HCT116 (cell line): ENCODE results near the gene PPM1H. TPM values are rescaled to one million over a fixed set of nuclear protein-coding genes. Genes with fewer than 3 reads are reported as not detected.

Experiments used
- ATAC-seq: fragments of 200-7000 bp; cut with Tn5 transposase; 2 replicates; pipeline ENCODE4 v1.9.1; 2020; ENCODE audit warnings: mild to moderate bottlenecking, moderate library complexity
- BruUV-seq: library from RNA; stranded (reverse); fragments of 400-500 nt; replicated peaks from 2 replicates; lab custom pipeline; 2021; lab: Mats Ljungman, UMichigan
- CTCF ChIA-PET: fragments of 300-600 bp; sonication (Branson Sonifier 250); formaldehyde crosslinking; loops from one replicate; lab custom pipeline; 2021; ENCODE audit warnings: antibody characterized with exemption; lab: Charles Lee
- POLR2A ChIA-PET: fragments of 300-600, 350-600 bp; sonication (Branson Sonifier 250); formaldehyde crosslinking; loops from one replicate; lab custom pipeline; 2021; ENCODE audit warnings: antibody characterized with exemption; lab: Charles Lee
- RAD21 ChIA-PET, 2 experiments: fragments of 300-600 bp; sonication (Branson Sonifier 250); formaldehyde crosslinking; loops; one replicate each; lab custom pipeline; 2023; ENCODE audit warnings: low total read pairs in 2 of 2; ENCODE audit not compliant: uncharacterized antibody in 2 of 2, unreplicated experiment in 2 of 2, low non-redundant PET in 1 of 2; lab: Charles Lee
- DNase-seq: peaks from one replicate; pipeline ENCODE4 v3.0.0-alpha.2; 2010; ENCODE audit warnings: low read depth, low spot score
- H2AFZ ChIP-seq: fragments of 200-600 bp; shearing (Covaris generic), sonication (generic); 2 replicates; pipeline ENCODE4 v1.6.1; 2017; ENCODE audit warnings: low read depth, mixed run types, mixed read lengths, antibody characterized with exemption, low read length; ENCODE audit not compliant: poor library complexity, severe bottlenecking
- H3K27ac ChIP-seq: 2 replicates; pipeline ENCODE4 v1.5.1; 2012; ENCODE audit warnings: low read depth, low read length
- H3K27me3 ChIP-seq: fragments of 200-600 bp; sonication (generic); 2 replicates; pipeline ENCODE4 v1.6.1; 2016; ENCODE audit warnings: mixed run types, low read length, mixed read lengths; ENCODE audit not compliant: insufficient read depth
- H3K36me3 ChIP-seq, 2 experiments: fragments of 200-500 bp in 1 of 2; fragments of 200-600 bp in 1 of 2; sonication (Bioruptor generic) in 1 of 2; sonication (generic) in 1 of 2; 2 replicates each; pipeline versions ENCODE4 v1.5.1 to v1.6.1; 2014 to 2016; ENCODE audit warnings: low read length in 2 of 2, inconsistent platforms in 1 of 2, mixed read lengths in 1 of 2, mixed run types in 1 of 2; ENCODE audit not compliant: insufficient read depth in 2 of 2, control insufficient read depth in 1 of 2
- H3K4me1 ChIP-seq, 2 experiments: fragments of 200-600 bp in 1 of 2; sonication (generic) in 1 of 2; 2 replicates each; pipeline versions ENCODE4 v1.5.1 to v1.6.1; 2012 to 2017; ENCODE audit warnings: low read length in 2 of 2, inconsistent platforms in 1 of 2, mild to moderate bottlenecking in 1 of 2, mixed read lengths in 1 of 2, mixed run types in 1 of 2, moderate library complexity in 1 of 2; ENCODE audit not compliant: insufficient read depth in 2 of 2, control insufficient read depth in 1 of 2
- H3K4me2 ChIP-seq: fragments of 200-600 bp; sonication (generic); 2 replicates; pipeline ENCODE4 v1.6.1; 2017; ENCODE audit warnings: mixed run types, low read length, mixed read lengths
- H3K4me3 ChIP-seq, 2 experiments: fragments of 200-600 bp in 1 of 2; sonication (generic) in 1 of 2; replicated peaks in 1 of 2; 2 replicates each; pipeline ENCODE4 v1.5.1; 2011 to 2016; ENCODE audit warnings: low read length in 2 of 2, control low read depth in 1 of 2, low read depth in 1 of 2, mild to moderate bottlenecking in 1 of 2, mixed read lengths in 1 of 2, mixed run types in 1 of 2
- H3K79me2 ChIP-seq: fragments of 200-600 bp; sonication (generic); 2 replicates; pipeline ENCODE4 v1.6.1; 2017; ENCODE audit warnings: mild to moderate bottlenecking, mixed run types, low read length, moderate library complexity, mixed read lengths; ENCODE audit not compliant: insufficient read depth
- H3K9ac ChIP-seq: fragments of 200-600 bp; sonication (generic); 2 replicates; pipeline ENCODE4 v1.6.1; 2016; ENCODE audit warnings: low read length, mixed read lengths
- H3K9me2 ChIP-seq: fragments of 200-600 bp; sonication (generic), shearing (Covaris generic); 2 replicates; pipeline ENCODE4 v1.6.1; 2017; ENCODE audit warnings: mixed run types, mild to moderate bottlenecking, moderate library complexity; ENCODE audit not compliant: insufficient read depth
- H3K9me3 ChIP-seq, 2 experiments: fragments of 200-500 bp in 1 of 2; fragments of 200-600 bp in 1 of 2; sonication (Bioruptor generic) in 1 of 2; sonication (generic) in 1 of 2; 2 replicates each; pipeline ENCODE4 v1.6.1; 2014 to 2017; ENCODE audit warnings: low read length in 2 of 2, mixed read lengths in 2 of 2, inconsistent platforms in 1 of 2, low read depth in 1 of 2, mild to moderate bottlenecking in 1 of 2, mixed run types in 1 of 2, moderate library complexity in 1 of 2; ENCODE audit not compliant: control insufficient read depth in 1 of 2, insufficient read depth in 1 of 2
- H4K20me1 ChIP-seq: fragments of 200-600 bp; sonication (generic), shearing (Covaris generic); 2 replicates; pipeline ENCODE4 v1.6.1; 2017; ENCODE audit warnings: mixed run types, mild to moderate bottlenecking, moderate library complexity; ENCODE audit not compliant: insufficient read depth
- ATF3 ChIP-seq: IDR thresholded peaks from 2 replicates; pipeline ENCODE4 v1.6.1; 2012
- CBX3 ChIP-seq: IDR thresholded peaks from 2 replicates; pipeline ENCODE4 v1.6.1; 2012; ENCODE audit warnings: low read depth
- CEBPB ChIP-seq: IDR thresholded peaks from 2 replicates; pipeline ENCODE4 v1.6.1; 2012; ENCODE audit warnings: low read depth
- CTCF ChIP-seq, 3 experiments: fragments of 200-600 bp in 1 of 3; sonication (generic) in 1 of 3; IDR thresholded peaks in 2 of 3; conservative IDR thresholded peaks in 1 of 3; 2 replicates each; pipeline ENCODE4 v1.5.1; 2012 to 2017; ENCODE audit warnings: low read depth in 2 of 3, low read length in 2 of 3, antibody characterized with exemption in 1 of 3, borderline replicate concordance in 1 of 3, control low read depth in 1 of 3, mild to moderate bottlenecking in 1 of 3, mixed read lengths in 1 of 3, mixed run types in 1 of 3, moderate library complexity in 1 of 3; ENCODE audit not compliant: insufficient read depth in 1 of 3
- ELF1 ChIP-seq: IDR thresholded peaks from 2 replicates; pipeline ENCODE4 v1.6.1; 2012; ENCODE audit warnings: low read depth, borderline replicate concordance
- EZH2 ChIP-seq: fragments of 200-600 bp; sonication (generic); IDR thresholded peaks from 2 replicates; pipeline ENCODE4 v1.6.1; 2017; ENCODE audit warnings: antibody characterized with exemption, mixed run types
- FOSL1 ChIP-seq: IDR thresholded peaks from 2 replicates; pipeline ENCODE4 v1.6.1; 2012; ENCODE audit warnings: low read depth
- JUND ChIP-seq: IDR thresholded peaks from 2 replicates; pipeline ENCODE4 v1.6.1; 2012
- MAX ChIP-seq: IDR thresholded peaks from 2 replicates; pipeline ENCODE4 v1.6.1; 2012
- POLR2AphosphoS5 ChIP-seq: IDR thresholded peaks from 2 replicates; pipeline ENCODE4 v1.6.1; 2011; ENCODE audit warnings: mild to moderate bottlenecking, low read depth, low read length, moderate library complexity
- RAD21 ChIP-seq: IDR thresholded peaks from 2 replicates; pipeline ENCODE4 v1.6.1; 2012; ENCODE audit warnings: low read depth, mild to moderate bottlenecking
- TCF7L2 ChIP-seq: IDR thresholded peaks from 2 replicates; pipeline ENCODE4 v1.7.0; 2011; ENCODE audit warnings: borderline replicate concordance, inconsistent platforms; ENCODE audit not compliant: insufficient read depth, insufficient read length; ENCODE audit errors: extremely low read depth
- YY1 ChIP-seq: IDR thresholded peaks from 2 replicates; pipeline ENCODE4 v1.6.1; 2011; ENCODE audit warnings: low read length, low read depth, moderate library complexity, mild to moderate bottlenecking; ENCODE audit not compliant: insufficient replicate concordance; ENCODE audit errors: extremely low read depth
- ZBTB33 ChIP-seq: IDR thresholded peaks from 2 replicates; pipeline ENCODE4 v1.6.1; 2011; ENCODE audit warnings: mild to moderate bottlenecking, low read length, moderate library complexity; ENCODE audit not compliant: insufficient replicate concordance; ENCODE audit errors: extremely low read depth
- ZFX ChIP-seq: fragments of 450-650 bp; IDR thresholded peaks from 2 replicates; pipeline ENCODE4 v1.6.1; 2017
- ZNF274 ChIP-seq: fragments of 200-500 bp; sonication (Bioruptor generic); IDR thresholded peaks from 2 replicates; pipeline ENCODE4 v1.6.1; 2014; ENCODE audit warnings: mild to moderate bottlenecking, low read depth, low read length, inconsistent platforms
- intact Hi-C: fragments of 100-400 bp; cut with micrococcal nuclease; formaldehyde crosslinking; loops from 2 replicates; pipeline ENCODE4 v1.10.0; 2022
- total RNA-seq: library from RNA; stranded (reverse); gene quantifications from one replicate; pipeline ENCODE4 v1.2.1, GENCODE V29; 2021; ENCODE audit not compliant: unreplicated experiment

Gene PPM1H
- total RNA-seq, 1 experiment from 2014 or later: 8.0 TPM

GRCh38 chr12:62907561-62907960 lies 27.4 kb downstream of the PPM1H start:
- RAD21 ChIA-PET: no interaction called here
- no TSS peak for BruUV-seq
- no peak overlapping the region for H3K9ac ChIP-seq
- no peak overlapping the region for H3K4me3 ChIP-seq
- no peaks in the 10 kb centered on the region for H3K27me3 ChIP-seq
- H3K4me2 ChIP-seq: no peak overlapping the region
- no peak for ATAC-seq
- no peaks in the 10 kb centered on the region for H3K9me3 ChIP-seq
- no peaks in the 10 kb centered on the region for H3K9me2 ChIP-seq
- no peaks in the 10 kb centered on the region for H3K36me3 ChIP-seq
- no peak overlapping the region for H2AFZ ChIP-seq
- intact Hi-C loops: no loop called here
- no peak for TF ChIP-seq ATF3
- TF ChIP-seq CEBPB: no peak
- no peak for TF ChIP-seq RAD21
- TF ChIP-seq MAX: no peak
- no peak for TF ChIP-seq CTCF (IDR thresholded peaks at IDR 0.05 in 2 of 3, conservative IDR thresholded peaks at IDR 0.05 in 1 of 3; ENCODE audit: borderline replicate concordance in 1 of 3, insufficient read depth in 1 of 3, low read depth in 2 of 3, low read length in 2 of 3)
- no peak for TF ChIP-seq FOSL1
- no peak for TF ChIP-seq JUND
- TF ChIP-seq CBX3: no peak
- TF ChIP-seq POLR2AphosphoS5: no peak
- no peak for TF ChIP-seq YY1
- no peak for TF ChIP-seq TCF7L2
- TF ChIP-seq ELF1: no peak
- TF ChIP-seq ZFX: no peak
- no peak for TF ChIP-seq EZH2
- no peak for TF ChIP-seq ZBTB33
- TF ChIP-seq ZNF274: no peak
- TF ChIP-seq, all 23 proteins: peak for 0
- DNase-seq: no peak
- H4K20me1 ChIP-seq: no peaks in the 10 kb centered on the region
- POLR2A ChIA-PET: no interaction called here
- no peak overlapping the region for H3K27ac ChIP-seq
- CTCF ChIA-PET: no interaction called here
- H3K4me1 ChIP-seq: no peaks in the 10 kb centered on the region
- no peaks in the 10 kb centered on the region for H3K79me2 ChIP-seq
